Fibroblast of mammary gland (primary cell): ENCODE results near the gene MRGPRX3.
"Not testable (repeated sequence)": the region's sequence is repeated elsewhere in the genome, so short reads cannot be mapped to it uniquely, and the experiment has no call there.

Experiments used
- DNase-seq: peaks from one replicate; pipeline ENCODE4 v3.0.0-alpha.2; 2010; ENCODE audit warnings: low read depth
- H3K4me3 ChIP-seq: 2 replicates; pipeline ENCODE4 v1.5.1; 2011; ENCODE audit warnings: low read depth, mild to moderate bottlenecking, low read length, moderate library complexity; ENCODE audit not compliant: control insufficient read depth
- TF ChIP-seq, protein P1 (sequence below): conservative IDR thresholded peaks from 2 replicates; pipeline ENCODE4 v1.5.1; 2011; ENCODE audit warnings: low read depth, low read length, inconsistent platforms; ENCODE audit not compliant: control insufficient read depth, insufficient read depth

The MRGPRX3 gene

GRCh38 chr11:18105086-18105801, 27.1 kb upstream of the MRGPRX3 start:
- H3K4me3 ChIP-seq, result peak overlapping the region; percentile 93
- no peak for DNase-seq
- TF ChIP-seq, protein P1, sequence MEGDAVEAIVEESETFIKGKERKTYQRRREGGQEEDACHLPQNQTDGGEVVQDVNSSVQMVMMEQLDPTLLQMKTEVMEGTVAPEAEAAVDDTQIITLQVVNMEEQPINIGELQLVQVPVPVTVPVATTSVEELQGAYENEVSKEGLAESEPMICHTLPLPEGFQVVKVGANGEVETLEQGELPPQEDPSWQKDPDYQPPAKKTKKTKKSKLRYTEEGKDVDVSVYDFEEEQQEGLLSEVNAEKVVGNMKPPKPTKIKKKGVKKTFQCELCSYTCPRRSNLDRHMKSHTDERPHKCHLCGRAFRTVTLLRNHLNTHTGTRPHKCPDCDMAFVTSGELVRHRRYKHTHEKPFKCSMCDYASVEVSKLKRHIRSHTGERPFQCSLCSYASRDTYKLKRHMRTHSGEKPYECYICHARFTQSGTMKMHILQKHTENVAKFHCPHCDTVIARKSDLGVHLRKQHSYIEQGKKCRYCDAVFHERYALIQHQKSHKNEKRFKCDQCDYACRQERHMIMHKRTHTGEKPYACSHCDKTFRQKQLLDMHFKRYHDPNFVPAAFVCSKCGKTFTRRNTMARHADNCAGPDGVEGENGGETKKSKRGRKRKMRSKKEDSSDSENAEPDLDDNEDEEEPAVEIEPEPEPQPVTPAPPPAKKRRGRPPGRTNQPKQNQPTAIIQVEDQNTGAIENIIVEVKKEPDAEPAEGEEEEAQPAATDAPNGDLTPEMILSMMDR, result no peak

- TF ChIP-seq, protein P1, result peak; percentile 37
- peak within 1 kb of the TSS; percentile 93 for H3K4me3 ChIP-seq
- DNase-seq, result peak; percentile 69
Observed at GRCh38 chr11:18105802-18106574, 26.4 kb upstream of the MRGPRX3 start, which contains the start of gene SAAL1. SAAL1 (minus strand) TSS chr11:18106082; CDS start chr11:18106041, 41 bp downstream.

DNA sequence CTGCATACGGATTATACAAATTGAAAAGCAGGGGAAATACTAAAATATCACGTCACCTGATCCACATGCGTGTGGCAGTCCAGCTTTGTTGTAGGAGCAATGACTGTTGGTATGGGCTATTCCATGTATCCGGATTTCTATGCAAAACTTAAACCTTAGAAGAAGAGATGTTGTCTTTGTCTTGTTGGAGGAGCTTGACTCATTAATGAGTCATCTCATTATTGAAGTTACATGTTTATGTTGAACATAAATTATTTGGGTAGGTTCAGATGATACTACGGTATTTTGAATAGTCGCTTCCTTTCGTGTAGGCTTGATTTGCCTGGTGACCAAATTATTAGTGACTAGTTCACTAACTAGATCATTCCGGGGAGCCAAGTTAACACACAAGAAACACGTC, 25.7 kb upstream of the MRGPRX3 start:
- TF ChIP-seq, protein P1, result no peak
- DNase-seq, result peak; percentile 64
- no peak overlapping the region for H3K4me3 ChIP-seq

- no peak for DNase-seq
- H3K4me3 ChIP-seq, result no peak overlapping the region
- TF ChIP-seq, protein P1, result no peak
Observed at GRCh38 chr11:18108254-18108653, 24.1 kb upstream of the MRGPRX3 start.

DNA sequence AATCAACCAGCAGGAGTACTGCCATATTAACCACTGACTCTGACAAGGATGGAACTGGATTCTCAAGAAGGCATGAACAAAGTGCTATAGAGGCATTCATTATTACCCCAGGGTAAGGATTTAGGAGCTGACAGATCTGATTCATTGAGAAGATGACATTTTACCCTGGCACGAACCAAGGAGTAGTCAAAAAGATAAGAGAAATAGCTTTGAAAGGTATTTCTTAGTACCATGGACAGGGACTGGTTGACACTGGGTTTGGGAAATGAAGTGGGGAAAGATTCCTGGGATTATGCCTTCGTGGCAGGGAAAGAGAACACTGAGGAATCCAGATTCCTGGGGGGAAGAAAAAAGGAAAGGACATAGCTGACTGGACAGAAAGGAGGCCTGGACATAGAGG, 21.4 kb upstream of the MRGPRX3 start:
- DNase-seq, result peak; percentile 3
- no peak overlapping the region for H3K4me3 ChIP-seq
- TF ChIP-seq, protein P1, result no peak

DNA sequence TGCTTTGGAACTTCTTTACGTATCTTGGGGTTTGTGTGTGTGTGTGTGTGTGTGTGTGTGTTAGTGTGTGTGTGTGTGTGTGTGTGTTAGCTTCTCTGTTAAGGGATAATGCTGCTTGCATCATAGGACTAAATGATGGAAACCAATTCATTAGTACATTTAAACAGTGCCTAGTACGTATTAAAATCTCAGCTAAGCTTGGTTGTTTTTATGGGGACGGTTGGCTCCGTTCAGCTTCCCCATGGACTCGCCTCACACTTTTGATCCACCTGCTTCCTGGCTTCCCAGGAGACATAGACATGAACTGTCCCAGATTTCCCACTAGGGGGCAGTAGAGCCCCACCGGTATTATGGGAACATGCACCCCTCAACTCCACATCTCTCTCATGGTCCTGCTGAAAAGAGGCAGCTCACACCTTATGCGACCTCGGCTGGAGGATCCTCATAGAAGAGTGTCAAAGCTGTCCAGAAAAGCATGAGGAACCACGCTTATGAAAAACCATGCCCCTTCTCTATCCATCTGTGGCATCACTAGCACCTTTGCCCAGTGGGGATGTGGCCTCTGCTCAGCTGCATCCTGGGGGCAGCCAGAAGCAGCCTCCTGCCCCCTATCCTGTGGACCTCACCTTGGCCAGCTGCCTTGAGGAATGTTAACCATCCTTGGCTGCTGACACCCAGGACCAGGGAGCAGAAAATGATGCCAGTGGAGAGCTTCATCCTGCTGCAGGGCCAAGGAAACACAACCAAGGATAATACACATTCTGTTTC, 16.8 kb upstream of the MRGPRX3 start:
- no peak overlapping the region for H3K4me3 ChIP-seq
- DNase-seq, result peak; percentile 56
- TF ChIP-seq, protein P1, result peak; percentile 88

DNA sequence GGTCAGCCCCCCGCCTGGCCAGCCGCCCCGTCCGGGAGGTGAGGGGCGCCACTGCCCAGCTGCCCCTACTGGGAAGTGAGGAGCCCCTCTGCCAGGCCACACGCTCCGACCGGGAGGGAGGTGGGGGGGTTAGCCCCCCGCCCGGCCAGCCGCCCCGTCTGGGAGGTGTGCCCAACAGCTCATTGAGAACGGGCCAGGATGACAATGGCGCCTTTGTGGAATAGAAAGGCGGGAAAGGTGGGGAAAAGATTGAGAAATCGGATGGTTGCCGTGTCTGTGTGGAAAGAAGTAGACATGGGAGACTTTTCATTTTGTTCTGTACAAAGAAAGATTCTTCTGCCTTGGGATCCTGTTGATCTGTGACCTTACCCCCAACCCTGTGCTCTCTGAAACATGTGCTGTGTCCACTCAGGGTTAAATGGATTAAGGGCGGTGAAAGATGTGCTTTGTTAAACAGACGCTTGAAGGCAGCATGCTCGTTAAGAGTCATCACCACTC, 11.0 kb upstream of the MRGPRX3 start:
- DNase-seq, H3K4me3 ChIP-seq: not testable (repeated sequence)

DNA sequence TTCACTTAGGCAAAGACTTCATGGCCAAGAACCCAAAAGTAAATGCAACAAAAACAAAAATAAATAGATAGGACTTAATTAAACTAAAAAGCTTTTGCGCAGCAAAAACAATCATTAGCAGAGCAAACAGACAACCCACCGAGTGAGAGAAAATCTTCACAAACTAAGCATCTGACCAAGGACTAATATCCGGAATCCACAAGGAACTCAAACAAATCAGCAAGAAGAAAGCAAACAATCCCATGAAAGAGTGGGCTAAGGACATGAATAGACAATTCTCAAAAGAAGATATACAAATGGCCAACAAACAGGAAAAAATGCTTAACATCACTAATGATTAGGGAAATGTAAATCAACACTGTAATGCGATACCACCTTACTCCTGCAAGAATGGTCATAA, 1.3 kb upstream of the MRGPRX3 start:
- H3K4me3 ChIP-seq, DNase-seq: not testable (repeated sequence)
